GM12892 (cell line): ENCODE data around the gene TOM1L2.

ENCODE experiments used
- POLR2A ChIP-seq: IDR thresholded peaks from 2 replicates; pipeline ENCODE4 v1.6.1; 2011; ENCODE audit warnings: low read depth, low read length, control low read depth
- POLR2AphosphoS5 ChIP-seq: IDR thresholded peaks from 2 replicates; pipeline ENCODE4 v1.6.1; 2011; ENCODE audit warnings: low read depth, low read length, control low read depth
- TAF1 ChIP-seq: IDR thresholded peaks from 2 replicates; pipeline ENCODE4 v1.6.1; 2011; ENCODE audit warnings: low read depth, mild to moderate bottlenecking, control low read depth, low read length, borderline replicate concordance

DNA sequence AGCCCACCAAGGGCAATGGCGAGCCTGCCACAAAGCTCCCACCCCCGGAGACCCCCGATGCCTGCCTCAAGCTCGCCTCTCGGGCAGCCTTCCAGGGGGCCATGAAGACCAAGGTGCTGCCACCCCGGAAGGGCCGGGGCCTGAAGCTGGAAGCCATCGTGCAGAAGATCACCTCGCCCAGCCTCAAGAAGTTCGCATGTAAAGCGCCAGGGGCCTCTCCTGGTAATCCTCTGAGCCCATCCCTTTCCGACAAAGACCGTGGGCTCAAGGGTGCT lies 175.5 kb downstream of the TOM1L2 start:
- TF ChIP-seq POLR2A (no peak), POLR2AphosphoS5 (no peak), TAF1 (no peak)
